Left colon (tissue), 2 donors: ENCODE measurements around the gene ZBTB8A. TPM values are rescaled to one million over a fixed set of nuclear protein-coding genes. Genes with fewer than 3 reads are reported as not detected.
"Not testable (repeated sequence)": the region's sequence is repeated elsewhere in the genome, so short reads cannot be mapped to it uniquely, and the experiment has no call there.

ENCODE experiments used
- ATAC-seq: fragments of 200-7000 bp; cut with Tn5 transposase; one replicate; pipeline ENCODE4 v1.9.1; 2020; ENCODE audit warnings: mild to moderate bottlenecking, moderate library complexity
- DNase-seq, 2 donors: peaks; one replicate each; pipeline ENCODE4 v3.0.0-alpha.2; 2020
- intact Hi-C, 2 donors: fragments of 100-400 bp; cut with DNase I in 1 of 2; cut with micrococcal nuclease in 1 of 2; formaldehyde crosslinking; loops; one replicate each; pipeline versions ENCODE4 v1.11.2 to v1.14.0; 2022; cut with DNase I, micrococcal nuclease
- total RNA-seq, 2 donors: library from RNA; stranded (reverse); fragmentation: NEBNext Ultra II Directional; extraction: Animal tissue kit (Norgen Biotek cat#: 25700); gene quantifications; one replicate each; pipeline ENCODE4 v1.2.1, GENCODE V29; 2021
- donor health status: DM: no; HTN: no; CAD: no.
- donor health status: DM: yes; HTN: yes; CAD: no.

Gene ZBTB8A
- total RNA-seq, 2 donors from 2014 or later = 6.0 to 6.7 TPM

DNA sequence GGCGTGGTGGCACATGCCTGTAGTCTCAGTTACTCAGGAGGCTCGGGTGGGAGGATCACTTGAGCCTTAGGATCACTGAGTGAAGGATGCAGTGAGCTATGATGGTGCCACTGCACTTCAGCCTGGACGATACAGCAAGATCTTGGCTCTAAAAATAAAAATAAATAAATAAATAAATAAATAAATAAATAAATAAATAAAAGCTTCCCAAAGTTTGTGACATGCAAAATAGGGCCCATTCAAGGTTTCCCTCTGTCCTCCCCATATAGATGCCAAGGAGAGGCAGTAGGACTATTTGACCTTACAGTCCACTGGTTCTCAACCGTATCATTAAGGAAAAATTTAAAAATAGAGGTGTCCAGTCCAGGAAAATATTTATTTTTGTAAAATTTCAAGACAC, 70.0 kb downstream of the ZBTB8A start:
- intact Hi-C loops = no loop called here
- ATAC-seq (no peak), DNase-seq (no peak)

DNA sequence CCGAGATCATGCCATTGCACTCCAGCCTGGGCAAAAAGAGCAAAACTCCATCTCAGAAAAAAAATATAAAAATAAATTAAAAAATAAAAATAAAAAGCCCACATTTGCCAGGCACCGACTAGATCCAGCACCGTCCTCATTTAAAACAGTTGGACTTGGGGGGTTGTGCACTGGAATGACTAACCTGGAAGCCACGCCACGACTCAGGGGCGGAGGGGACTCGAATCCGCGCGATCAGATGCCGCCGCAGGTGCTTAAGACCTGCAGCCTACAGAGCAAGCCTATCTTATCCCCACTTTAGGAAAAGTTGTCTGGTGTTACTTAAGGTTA, 72.6 kb downstream of the ZBTB8A start:
- intact Hi-C loops = no loop called here
- no peak for ATAC-seq
- no peak for DNase-seq

DNA sequence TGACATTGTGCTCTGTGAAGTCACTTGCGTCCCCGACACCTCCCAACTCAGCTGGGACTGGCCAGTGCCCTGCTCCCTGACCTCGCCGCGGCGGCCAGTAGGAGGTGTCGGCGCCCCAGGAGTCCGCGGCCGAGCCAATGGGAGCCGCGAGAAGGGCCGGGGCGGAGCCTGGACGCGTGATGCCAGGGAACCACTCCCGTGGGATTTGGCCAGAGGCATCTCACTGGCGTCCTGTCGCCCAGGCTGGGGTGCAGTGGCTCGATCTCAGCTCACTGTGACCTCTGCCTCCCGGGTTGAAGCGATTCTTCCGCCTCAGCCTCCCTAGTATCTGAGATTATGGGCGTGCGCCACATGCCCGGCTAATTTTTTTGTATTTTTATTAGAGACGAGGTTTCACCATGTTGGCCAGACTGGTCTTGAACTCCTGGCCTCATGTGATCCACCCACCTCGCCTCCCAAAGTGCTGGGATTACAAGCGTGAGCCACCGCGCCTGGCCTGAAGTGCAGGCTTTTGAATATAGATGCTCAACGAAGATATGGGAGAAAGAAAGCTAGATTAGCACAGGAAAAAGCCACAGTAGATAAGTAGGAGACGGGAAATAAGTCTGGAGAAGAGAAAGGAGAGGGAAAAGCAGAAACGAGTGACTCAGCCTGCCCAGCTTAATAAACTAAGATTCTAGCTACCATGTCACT, 73.1 kb downstream of the ZBTB8A start:
- ATAC-seq (peak; percentile 99), DNase-seq (peak; percentile 91)
- intact Hi-C loops = no loop called here

DNA sequence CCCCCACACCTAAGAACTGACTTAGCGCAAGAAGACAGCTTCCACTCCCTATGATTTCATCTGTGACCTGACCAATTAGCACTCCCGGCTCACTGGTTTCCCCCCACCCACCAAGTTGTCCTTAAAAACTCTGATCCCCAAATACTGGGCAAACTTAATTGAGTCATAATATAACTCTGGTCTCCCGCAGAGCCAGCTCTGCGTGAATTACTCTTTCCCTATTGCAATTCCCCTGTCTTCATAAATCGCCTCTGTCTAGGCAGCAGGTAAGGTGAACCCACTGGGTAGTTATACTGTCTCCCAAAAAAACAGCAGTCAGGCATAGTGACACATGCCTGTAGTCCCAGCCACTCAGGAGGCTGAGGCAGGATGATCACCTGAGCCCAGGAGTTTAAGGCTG, 74.2 kb downstream of the ZBTB8A start:
- intact Hi-C loops = no loop called here
- DNase-seq (no peak), ATAC-seq (no peak)

DNA sequence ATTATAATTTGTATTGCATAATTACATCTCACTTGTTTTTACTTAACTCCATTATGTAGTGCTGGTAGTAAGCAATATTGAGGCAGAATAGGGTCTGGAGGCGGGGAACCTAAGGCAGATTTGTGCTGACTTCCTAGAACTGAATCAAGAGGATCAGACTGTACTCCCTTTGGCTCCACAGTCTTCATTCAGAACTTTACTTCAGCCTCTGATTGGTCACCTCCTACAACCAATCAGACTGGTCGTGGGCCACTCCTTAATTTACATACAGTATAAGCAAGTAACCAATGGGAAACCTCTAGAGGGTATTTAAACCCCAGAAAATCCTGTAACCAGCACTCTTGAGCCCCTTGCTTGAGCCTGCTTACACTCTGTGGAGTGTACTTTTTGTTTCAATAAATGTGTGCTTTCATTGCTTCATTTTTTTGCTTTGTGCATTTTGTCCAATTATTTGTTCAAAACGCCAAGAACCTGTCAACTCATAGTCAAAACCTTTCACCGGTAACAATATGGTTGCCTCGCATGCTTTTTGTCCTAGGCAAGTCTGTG, 79.5 kb downstream of the ZBTB8A start:
- DNase-seq (no peak), ATAC-seq (no peak)
- intact Hi-C loops = no loop called here

DNA sequence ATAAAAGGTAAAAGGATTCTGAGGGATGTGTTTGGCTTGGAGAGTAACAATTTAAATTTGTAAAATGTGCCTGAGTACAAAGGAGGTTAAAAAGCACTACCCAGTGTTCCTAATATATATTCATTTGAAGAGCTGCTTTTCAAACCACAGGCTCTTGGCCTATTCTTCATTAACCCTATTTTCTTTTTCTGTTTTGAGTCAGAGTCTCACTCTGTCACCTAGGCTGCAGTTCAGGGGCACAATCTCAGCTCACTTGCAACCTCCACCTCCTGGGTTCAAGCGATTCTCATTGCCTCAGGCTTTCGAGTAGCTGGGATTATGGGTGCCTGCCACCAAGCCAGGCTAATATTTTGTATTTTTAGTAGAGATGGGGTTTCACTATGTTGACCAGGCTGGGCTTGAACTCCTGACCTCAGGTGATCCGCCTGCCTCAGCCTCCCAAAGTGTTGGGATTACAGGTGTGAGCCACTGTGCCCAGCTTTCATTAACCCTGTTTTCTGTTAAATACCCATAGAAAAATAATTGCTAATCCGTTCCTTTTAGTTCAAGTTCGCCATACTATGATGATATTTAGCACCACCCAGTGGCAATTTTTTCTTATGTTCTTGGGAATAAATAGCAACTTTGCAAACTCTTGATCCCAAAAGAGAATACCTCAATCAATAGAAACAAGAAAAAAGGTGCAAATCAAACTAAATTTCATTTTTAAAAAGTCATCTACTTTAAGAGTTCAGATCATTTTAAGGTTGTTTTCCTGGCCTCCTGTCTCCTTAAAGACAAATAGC, 80.7 kb downstream of the ZBTB8A start:
- intact Hi-C loops = no loop called here
- DNase-seq (no peak), ATAC-seq (no peak)

DNA sequence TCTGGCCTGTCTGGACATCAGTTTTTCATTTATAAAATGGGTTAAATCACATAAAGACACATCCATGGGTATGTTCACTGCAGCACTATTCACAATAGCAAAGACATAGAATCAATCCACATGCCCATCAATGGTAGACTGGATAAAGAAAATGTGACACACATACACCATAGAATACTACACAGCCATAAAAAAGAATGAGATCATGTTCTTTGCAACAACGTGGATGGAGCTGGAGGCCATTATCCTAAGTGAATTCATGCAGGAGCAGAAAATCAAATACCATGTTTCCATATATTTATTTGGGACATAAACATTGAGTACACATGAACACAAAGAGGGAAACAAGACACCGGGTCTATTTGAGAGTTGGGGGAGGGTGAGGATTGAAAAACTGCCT, 83.0 kb downstream of the ZBTB8A start:
- DNase-seq (no peak), ATAC-seq (no peak)
- intact Hi-C loops = no loop called here

DNA sequence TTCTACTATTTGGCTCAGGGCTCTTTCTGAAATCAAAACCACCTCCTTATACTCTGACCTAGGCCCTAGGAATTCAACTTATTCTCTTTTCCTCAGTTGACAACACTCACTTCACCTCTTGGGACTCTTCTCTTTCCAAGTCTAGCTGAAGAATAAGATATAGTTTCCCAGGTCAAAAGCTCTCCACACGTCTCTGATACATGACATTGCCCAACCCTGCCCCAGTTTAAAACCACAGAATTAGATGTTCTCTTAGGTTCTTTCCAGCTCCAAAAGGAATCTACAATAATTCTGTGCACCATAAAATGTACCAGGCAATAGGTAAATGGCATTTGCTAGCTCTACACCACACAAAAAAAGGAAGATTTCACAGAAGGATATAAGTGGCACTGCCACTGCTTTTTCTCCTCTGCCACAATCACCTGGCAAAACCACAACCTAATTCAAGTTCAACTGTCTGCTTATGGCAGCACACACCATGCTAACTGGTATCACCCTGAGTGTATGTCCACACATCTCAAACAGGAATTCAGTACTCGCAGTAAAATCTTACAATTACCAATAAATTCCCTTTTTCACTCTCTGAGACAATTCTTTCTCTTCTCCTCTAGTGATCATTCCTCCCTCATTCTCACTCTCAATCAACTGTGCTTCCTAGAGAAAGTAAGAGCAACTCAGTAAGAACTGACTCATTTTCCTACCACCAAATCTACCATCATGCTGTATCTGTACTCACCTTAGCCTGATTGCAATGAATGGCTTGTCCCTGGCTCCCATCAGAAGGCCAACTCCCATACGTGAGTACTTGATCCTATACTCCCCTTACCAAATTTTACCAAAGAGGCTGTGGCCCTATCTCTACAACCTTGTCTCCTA, 83.8 kb downstream of the ZBTB8A start:
- ATAC-seq (no peak), DNase-seq (no peak)
- intact Hi-C loops = no loop called here

DNA sequence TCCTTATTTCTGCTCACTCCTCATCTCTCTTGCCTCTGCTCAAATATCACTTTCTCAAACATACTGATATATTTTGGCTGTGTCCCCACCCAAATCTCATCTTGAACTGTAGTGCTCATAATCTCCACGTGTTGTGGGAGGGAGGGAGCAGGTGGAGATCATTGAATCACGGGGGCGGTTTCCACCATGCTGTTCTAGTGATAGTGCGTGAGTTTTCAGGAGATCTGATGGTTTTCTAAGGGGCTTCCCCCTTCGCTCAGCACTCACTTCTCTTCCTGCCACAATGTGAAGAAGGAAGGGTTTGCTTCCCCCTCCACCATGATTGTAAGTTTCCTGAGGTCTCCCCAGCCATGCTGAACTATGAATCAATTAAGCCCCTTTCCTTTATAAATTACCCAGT, 84.5 kb downstream of the ZBTB8A start:
- ATAC-seq = no peak
- intact Hi-C loops = no loop called here
- no peak for DNase-seq

DNA sequence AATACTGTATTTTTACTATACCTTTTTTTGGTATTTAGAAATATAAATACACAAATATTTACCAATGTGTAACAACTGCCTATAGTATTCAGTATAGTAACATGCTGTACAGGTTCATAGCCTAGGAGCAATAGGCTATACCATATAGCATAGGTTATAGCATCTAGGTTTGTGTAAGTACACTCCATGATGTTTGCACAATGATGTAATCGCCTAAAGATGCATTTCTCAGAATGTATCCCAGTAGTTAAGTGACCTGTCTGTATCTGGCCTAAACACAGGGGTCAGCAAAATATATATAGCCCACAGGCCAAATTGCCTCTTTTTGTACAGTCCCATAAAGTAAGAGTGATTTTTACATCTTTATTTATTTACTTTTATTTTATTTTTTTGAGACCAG, 86.9 kb downstream of the ZBTB8A start:
- no peak for ATAC-seq
- intact Hi-C loops = no loop called here
- DNase-seq = no peak

DNA sequence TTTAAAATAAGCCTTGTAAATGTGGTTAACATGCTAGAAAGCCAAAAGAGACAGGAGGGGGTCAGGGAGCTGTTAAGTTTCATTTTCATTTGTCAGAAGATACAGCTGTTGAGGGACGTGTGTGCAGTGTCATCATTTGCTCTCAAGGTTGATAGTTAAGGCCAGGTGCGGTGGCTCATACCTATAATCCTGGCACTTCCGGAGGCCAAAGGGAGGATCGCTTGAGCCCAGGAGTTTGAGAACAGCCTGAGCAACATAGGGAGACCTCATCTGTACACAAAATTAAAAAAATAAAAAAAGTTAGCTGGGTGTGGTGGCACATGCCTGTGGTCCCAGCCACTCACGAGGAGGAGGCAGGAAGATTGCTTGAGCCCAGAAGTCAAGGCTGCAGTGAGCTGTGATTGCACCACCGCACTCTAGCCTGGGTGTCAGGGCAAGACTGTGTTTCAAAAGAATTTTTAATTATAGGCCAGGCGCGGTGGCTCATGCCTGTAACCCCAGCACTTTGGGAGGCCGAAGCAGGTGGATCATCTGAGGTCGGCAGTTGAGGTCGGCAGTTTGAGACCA, 88.5 kb downstream of the ZBTB8A start:
- ATAC-seq (no peak), DNase-seq (peak in 1 of 2 donors; percentile 11)
- intact Hi-C loops = no loop called here

DNA sequence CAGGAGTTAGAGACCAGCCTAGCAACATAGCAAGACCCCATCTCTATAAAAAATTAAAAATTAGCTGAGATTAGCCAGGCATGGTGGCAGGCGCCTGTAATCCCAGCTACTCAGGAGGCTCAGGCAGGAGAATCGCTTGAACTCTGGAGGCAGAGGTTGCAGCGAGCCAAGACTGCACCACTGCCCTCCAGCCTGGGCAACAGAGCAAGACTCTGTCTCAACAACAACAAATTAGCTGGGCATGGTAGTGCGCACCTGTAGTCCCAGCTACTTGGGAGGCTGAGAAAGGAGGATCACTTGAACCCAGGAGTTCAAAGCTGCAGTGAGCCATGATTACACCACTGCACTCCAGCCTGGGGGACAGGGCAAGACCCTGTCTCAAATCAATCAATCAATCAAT, 90.9 kb downstream of the ZBTB8A start:
- DNase-seq, intact Hi-C loops, ATAC-seq: not testable (repeated sequence)

DNA sequence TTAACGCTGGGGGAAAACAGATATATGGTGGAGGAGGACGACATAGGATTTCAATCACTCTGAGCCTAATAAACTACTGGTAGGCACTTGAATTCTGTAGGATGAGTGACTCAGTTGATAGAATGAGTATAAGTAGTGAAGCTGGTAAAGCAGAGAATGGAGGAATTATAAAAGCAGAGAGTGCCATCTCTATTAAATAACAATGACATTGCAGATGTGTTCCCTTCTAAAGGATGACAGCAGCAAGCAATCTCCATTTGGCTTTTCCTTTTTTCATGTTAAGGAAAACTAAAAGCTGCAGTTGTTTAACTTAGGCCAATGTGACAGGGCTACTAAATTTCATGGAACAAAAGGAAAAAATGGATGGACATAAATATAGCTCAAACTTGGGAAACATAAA, 93.6 kb downstream of the ZBTB8A start:
- intact Hi-C loops = no loop called here
- no peak for DNase-seq
- no peak for ATAC-seq

DNA sequence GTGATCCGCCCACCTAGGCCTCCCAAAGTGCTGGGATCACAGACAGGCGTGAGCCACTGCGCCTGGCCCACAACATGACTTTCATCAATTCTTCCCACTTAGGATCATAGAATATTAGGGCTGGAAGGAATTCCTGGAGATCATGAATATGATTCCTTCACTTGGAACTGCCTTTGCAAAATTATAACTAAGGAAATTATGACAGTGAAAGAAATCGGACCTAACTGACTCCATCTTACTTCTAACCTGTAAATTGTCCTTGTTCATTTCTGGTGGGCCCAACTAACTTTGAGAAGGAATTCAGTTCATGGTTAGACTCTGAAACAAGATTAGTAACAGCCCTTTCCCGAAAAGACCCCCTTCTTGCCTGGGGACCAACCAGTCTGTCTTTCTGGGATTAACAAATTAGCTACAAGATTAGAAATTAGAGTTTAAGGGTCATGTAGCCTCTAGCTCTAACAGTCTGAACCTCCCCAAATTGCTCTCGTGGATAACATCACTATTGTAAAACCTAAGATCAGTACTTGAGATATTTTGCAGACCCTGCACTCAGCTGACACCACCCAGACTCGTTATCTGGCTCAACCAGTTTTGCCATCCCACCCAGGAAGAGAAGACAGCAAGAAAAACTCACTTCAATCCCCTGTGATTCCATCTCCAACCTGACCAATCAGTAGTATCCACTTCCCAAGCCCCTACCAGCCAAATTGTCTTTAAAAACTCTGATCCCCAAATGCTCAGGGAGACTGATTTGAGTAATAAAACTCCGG, 96.5 kb downstream of the ZBTB8A start:
- intact Hi-C loops = no loop called here
- no peak for DNase-seq
- ATAC-seq = no peak

DNA sequence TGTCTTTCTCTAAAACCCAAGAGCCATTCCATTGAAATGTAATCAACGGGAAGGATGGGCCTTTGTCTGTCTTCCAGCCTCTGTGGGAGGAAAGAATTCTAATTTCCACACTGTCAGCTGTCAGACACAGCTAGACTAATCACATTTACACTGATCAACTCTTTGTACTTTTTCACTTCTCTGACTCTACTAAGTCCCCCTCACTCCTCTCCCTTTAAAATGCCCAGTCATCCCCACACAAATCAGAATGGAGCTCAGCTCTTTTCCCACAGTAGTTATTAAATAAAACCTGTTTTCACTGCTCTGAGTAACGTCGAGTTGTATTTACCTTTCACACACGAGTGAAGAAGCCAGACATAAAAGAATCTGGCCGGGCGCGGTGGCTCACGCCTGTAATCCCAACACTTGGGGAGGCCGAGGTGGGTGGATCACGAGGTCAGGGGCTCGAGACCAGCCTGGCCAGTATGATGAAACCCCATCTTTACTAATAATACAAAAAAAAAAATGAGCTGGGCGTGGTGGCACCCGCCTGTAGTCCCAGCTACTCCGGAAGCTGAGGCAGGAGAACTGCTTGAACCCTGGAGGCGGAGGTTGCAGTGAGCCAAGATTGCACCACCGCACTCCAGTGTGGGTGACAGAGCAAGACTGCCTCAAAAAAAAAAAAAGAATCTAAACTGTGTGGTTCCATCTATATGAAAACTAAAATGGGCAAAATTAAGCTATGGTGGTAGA, 97.9 kb downstream of the ZBTB8A start:
- intact Hi-C loops = no loop called here
- ATAC-seq (peak; percentile 29), DNase-seq (no peak)

DNA sequence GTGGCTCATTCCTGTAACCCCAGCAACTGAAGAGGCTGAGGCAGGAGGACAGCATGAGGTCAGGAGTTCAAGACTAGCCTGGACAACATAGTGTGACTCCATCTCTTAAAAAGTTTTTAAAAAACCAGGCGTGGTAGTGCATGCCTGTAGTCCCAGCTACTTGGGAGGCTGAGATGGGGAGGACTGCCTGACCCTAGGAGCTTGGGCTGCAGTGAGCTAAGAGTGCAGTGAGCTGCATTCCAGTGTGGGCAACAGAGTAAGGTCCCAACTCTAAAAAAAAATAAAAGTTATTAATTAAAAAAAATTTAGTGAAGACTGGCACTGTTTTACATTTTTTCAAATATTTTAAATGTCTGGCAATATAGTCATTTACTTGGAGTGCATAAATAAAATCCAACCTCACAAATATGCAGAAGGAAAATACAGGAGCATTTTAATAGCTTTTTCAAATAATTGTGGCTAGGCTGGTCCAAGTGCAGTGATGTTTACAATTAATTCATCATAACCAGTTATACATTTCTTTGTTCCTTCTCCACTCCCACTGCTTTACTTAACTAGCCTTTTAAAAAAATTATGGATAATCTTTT, 100.4 kb downstream of the ZBTB8A start:
- intact Hi-C loops = no loop called here
- DNase-seq (no peak), ATAC-seq (no peak)

DNA sequence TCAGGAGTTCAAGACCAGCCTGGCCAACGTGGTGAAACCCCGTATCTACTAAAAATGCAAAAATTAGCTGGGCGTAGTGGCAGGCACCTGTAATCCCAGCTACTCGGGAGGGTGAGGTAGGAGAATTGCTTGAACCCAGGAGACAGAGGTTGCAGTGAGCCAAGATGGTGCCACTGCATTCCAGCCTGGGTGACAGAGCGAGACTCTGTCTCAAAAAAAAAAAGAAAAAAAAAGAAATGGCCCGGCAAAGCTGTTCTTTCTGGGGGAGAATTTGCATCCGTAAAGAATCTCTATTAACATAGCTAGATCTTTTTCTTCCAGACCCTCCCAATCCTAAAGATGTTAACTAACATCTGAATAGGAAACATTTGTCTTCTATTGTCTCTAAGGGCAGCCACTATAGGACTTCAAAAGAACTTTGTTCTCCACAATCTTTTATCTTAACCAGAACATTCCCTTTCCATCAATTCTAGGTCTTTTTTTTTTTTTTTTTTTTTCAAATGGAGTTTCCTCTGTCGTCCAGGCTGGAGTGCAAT, 103.1 kb downstream of the ZBTB8A start:
- intact Hi-C loops, ATAC-seq, DNase-seq: not testable (repeated sequence)
